Lower leg skin (tissue), 3 donors: ENCODE results near the gene NUP50.

Experiments
- CTCF ChIP-seq, 3 donors: fragments of 450-650 bp; IDR thresholded peaks; one replicate each; pipeline ENCODE4 v1.5.1; 2016; ENCODE audit warnings: antibody characterized with exemption in 3 of 3, mild to moderate bottlenecking in 3 of 3, moderate library complexity in 2 of 3
- POLR2A ChIP-seq, 2 donors: fragments of 450-650 bp; IDR thresholded peaks; one replicate each; pipeline ENCODE4 v1.6.1; 2016 to 2017; ENCODE audit warnings: antibody characterized with exemption in 2 of 2, mild to moderate bottlenecking in 1 of 2, moderate library complexity in 1 of 2

- TF ChIP-seq POLR2A (IDR thresholded peaks at IDR 0.05) (no peak), CTCF (IDR thresholded peaks at IDR 0.05) (no peak)
Measured at GRCh38 chr22:45231293-45231692, 67.6 kb downstream of the NUP50 start.
